A549 (cell line): ENCODE results near the gene PCDHA6. TPM values are rescaled to one million over a fixed set of nuclear protein-coding genes. Genes with fewer than 3 reads are reported as not detected.

Experiments used
- ATAC-seq, 2 experiments: fragments of 200-7000 bp in 1 of 2; fragments of >200 bp in 1 of 2; cut with Nextera tagmentation in 1 of 2; cut with Tn5 transposase in 1 of 2; 3 replicates each; pipeline versions ENCODE4 v1.8.0 to v1.9.1; 2018 to 2020; ENCODE audit warnings: mild to moderate bottlenecking in 1 of 2, moderate library complexity in 1 of 2
- CTCF ChIA-PET: fragments of 300-600 bp; sonication (Branson Sonifier 250); formaldehyde crosslinking; extraction: SDS; loops from one replicate; lab custom pipeline; 2021; ENCODE audit warnings: antibody characterized with exemption, inconsistent platforms; lab: Yijun Ruan, JAX
- POLR2A ChIA-PET: fragments of 350-600 bp; formaldehyde crosslinking; extraction: SDS; loops from one replicate; lab custom pipeline; 2021; ENCODE audit warnings: antibody characterized with exemption, inconsistent platforms; lab: Yijun Ruan, JAX
- DNase-seq, 2 experiments: peaks; one replicate each; pipeline versions ENCODE4 v3.0.0 to v3.0.0-alpha.2; 2011 to 2016; ENCODE audit warnings: low read depth in 1 of 2, low spot score in 1 of 2
- FAIRE-seq: peaks from 2 replicates; lab custom pipeline; 2011; peaks lifted over from hg19 to GRCh38; lab: Jason Lieb, UNC
- H3K27ac ChIP-seq, 2 experiments: fragments of >200 bp; sonication (Bioruptor Twin); formaldehyde crosslinking; 3 replicates each; pipeline ENCODE4 v1.5.1; 2016 to 2017
- H3K4me1 ChIP-seq: fragments of >200 bp; sonication (Bioruptor Twin); formaldehyde crosslinking; 3 replicates; pipeline ENCODE4 v1.6.1; 2016
- H3K4me2 ChIP-seq: fragments of >200 bp; sonication (Bioruptor Twin); formaldehyde crosslinking; 3 replicates; pipeline ENCODE4 v1.6.1; 2016
- H3K4me3 ChIP-seq: fragments of >200 bp; sonication (Bioruptor Twin); formaldehyde crosslinking; 3 replicates; pipeline ENCODE4 v1.5.1; 2016
- H3K9me3 ChIP-seq: fragments of >200 bp; sonication (Bioruptor Twin); formaldehyde crosslinking; 3 replicates; pipeline ENCODE4 v1.6.1; 2016
- CBX8 ChIP-seq: fragments of 200-600 bp; sonication (generic); IDR thresholded peaks from 2 replicates; pipeline ENCODE4 v1.6.1; 2016
- CHD4 ChIP-seq: fragments of 200-600 bp; sonication (generic); IDR thresholded peaks from 2 replicates; pipeline ENCODE4 v1.6.1; 2016; ENCODE audit warnings: antibody characterized with exemption, mild to moderate bottlenecking, borderline replicate concordance
- EHMT2 ChIP-seq: fragments of 200-600 bp; sonication (generic); IDR thresholded peaks from 2 replicates; pipeline ENCODE4 v1.6.1; 2016; ENCODE audit warnings: antibody characterized with exemption, low read depth, mild to moderate bottlenecking, moderate library complexity
- EP300 ChIP-seq, 2 experiments: fragments of >200 bp; sonication (Bioruptor Twin); formaldehyde crosslinking; IDR thresholded peaks; 2 replicates in 1 of 2; 3 replicates in 1 of 2; pipeline ENCODE4 v1.6.1; 2016 to 2017
- FOSL2 ChIP-seq, 2 experiments: fragments of 450-650 bp in 1 of 2; fragments of >200 bp in 1 of 2; sonication (Bioruptor Twin) in 1 of 2; formaldehyde crosslinking; IDR thresholded peaks; 2 replicates each; pipeline versions ENCODE4 v1.5.0 to v1.6.1; 2016 to 2020; ENCODE audit warnings: mild to moderate bottlenecking in 1 of 2, moderate library complexity in 1 of 2
- FOXS1 ChIP-seq: fragments of 250-450 bp; sonication (Bioruptor Pico); IDR thresholded peaks from 2 replicates; pipeline ENCODE4 v1.5.0; 2020; ENCODE audit warnings: mild to moderate bottlenecking, moderate library complexity
- HEYL ChIP-seq: fragments of 250-450 bp; sonication (Bioruptor Pico); IDR thresholded peaks from 2 replicates; pipeline ENCODE4 v1.8.0; 2021; ENCODE audit warnings: mild to moderate bottlenecking, moderate library complexity
- HOXB13 ChIP-seq: fragments of 250-450 bp; sonication (Bioruptor Pico); IDR thresholded peaks from 2 replicates; pipeline ENCODE4 v1.5.0; 2020; ENCODE audit warnings: low read depth, mild to moderate bottlenecking, moderate library complexity
- JUN ChIP-seq, 2 experiments: fragments of >200 bp; sonication (Bioruptor Twin); formaldehyde crosslinking; IDR thresholded peaks; 2 replicates in 1 of 2; 3 replicates in 1 of 2; pipeline ENCODE4 v1.6.1; 2016 to 2017
- JUNB ChIP-seq: fragments of >200 bp; sonication (Bioruptor Twin); formaldehyde crosslinking; IDR thresholded peaks from 2 replicates; pipeline ENCODE4 v1.6.1; 2016
- KDM1A ChIP-seq: fragments of 200-600 bp; sonication (generic); IDR thresholded peaks from 2 replicates; pipeline ENCODE4 v1.6.1; 2016; ENCODE audit warnings: low read depth, mild to moderate bottlenecking
- KDM5A ChIP-seq: fragments of 200-600 bp; sonication (generic); IDR thresholded peaks from 2 replicates; pipeline ENCODE4 v1.6.1; 2016; ENCODE audit warnings: antibody characterized with exemption, mild to moderate bottlenecking
- MAFK ChIP-seq: fragments of 450-650 bp; IDR thresholded peaks from 2 replicates; pipeline ENCODE4 v1.6.1; 2014; ENCODE audit not compliant: partially characterized antibody
- MAZ ChIP-seq: fragments of 150-350 bp; IDR thresholded peaks from 2 replicates; pipeline ENCODE4 v1.6.1; 2014; ENCODE audit warnings: antibody characterized with exemption, low read depth, low read length, borderline replicate concordance
- NFE2L2 ChIP-seq: fragments of 150-350 bp; conservative IDR thresholded peaks from 2 replicates; pipeline ENCODE4 v1.6.1; 2014; ENCODE audit warnings: low read length
- NPAS2 ChIP-seq: fragments of 250-450 bp; sonication (Bioruptor Pico); IDR thresholded peaks from 2 replicates; pipeline ENCODE4 v1.8.0; 2022; ENCODE audit warnings: mild to moderate bottlenecking, moderate library complexity, borderline replicate concordance
- PHF8 ChIP-seq: fragments of 200-600 bp; sonication (generic); IDR thresholded peaks from 2 replicates; pipeline ENCODE4 v1.6.1; 2016; ENCODE audit warnings: low read depth, mild to moderate bottlenecking, antibody characterized with exemption, moderate library complexity, borderline replicate concordance
- POLR2A ChIP-seq: IDR thresholded peaks from 2 replicates; pipeline ENCODE4 v1.6.1; 2012; ENCODE audit warnings: mild to moderate bottlenecking, low read length
- POLR2AphosphoS2 ChIP-seq: conservative IDR thresholded peaks from 2 replicates; pipeline ENCODE4 v1.6.1; 2012; ENCODE audit warnings: low read length, improper control_type of control experiment, inconsistent platforms
- RAD21 ChIP-seq, 2 experiments: fragments of >200 bp in 1 of 2; sonication (Bioruptor Twin) in 1 of 2; formaldehyde crosslinking in 1 of 2; IDR thresholded peaks in 1 of 2; conservative IDR thresholded peaks in 1 of 2; 2 replicates in 1 of 2; 3 replicates in 1 of 2; pipeline ENCODE4 v1.6.1; 2012 to 2018; ENCODE audit warnings: inconsistent platforms in 1 of 2
- RARB ChIP-seq: fragments of 250-450 bp; sonication (Bioruptor Pico); IDR thresholded peaks from 2 replicates; pipeline ENCODE4 v1.8.0; 2021; ENCODE audit warnings: mild to moderate bottlenecking, moderate library complexity
- RCOR1 ChIP-seq: fragments of 150-350 bp; IDR thresholded peaks from 2 replicates; pipeline ENCODE4 v1.6.1; 2014; ENCODE audit warnings: antibody characterized with exemption, low read length, low read depth
- RFX5 ChIP-seq: fragments of 450-650 bp; IDR thresholded peaks from 2 replicates; pipeline ENCODE4 v1.7.1; 2014; ENCODE audit warnings: antibody characterized with exemption, mild to moderate bottlenecking, moderate library complexity
- SREBF2 ChIP-seq: fragments of 450-650 bp; IDR thresholded peaks from 2 replicates; pipeline ENCODE4 v1.6.1; 2014; ENCODE audit warnings: mild to moderate bottlenecking, moderate library complexity
- TFCP2L1 ChIP-seq: fragments of 250-450 bp; sonication (Bioruptor Pico); IDR thresholded peaks from 2 replicates; pipeline ENCODE4 v1.5.0; 2021; ENCODE audit warnings: mild to moderate bottlenecking
- TP53 ChIP-seq: fragments of 250-450 bp; sonication (Bioruptor Pico); IDR thresholded peaks from 2 replicates; pipeline ENCODE4 v1.5.0; 2021; ENCODE audit warnings: mild to moderate bottlenecking, moderate library complexity
- ZC3H11A ChIP-seq: fragments of 450-650 bp; IDR thresholded peaks from 2 replicates; pipeline ENCODE4 v1.6.1; 2014; ENCODE audit warnings: antibody characterized with exemption, mild to moderate bottlenecking
- ZFP36 ChIP-seq: fragments of 450-650 bp; IDR thresholded peaks from 2 replicates; pipeline ENCODE4 v1.6.1; 2014; ENCODE audit warnings: borderline replicate concordance; ENCODE audit not compliant: partially characterized antibody
- WGBS: methylation state at CpG from one replicate; pipeline ENCODE4 v1.1.6; 2017; ENCODE audit errors: missing lambda C conversion rate; 5-methylcytosine and 5-hydroxymethylcytosine counted together
- polyA plus RNA-seq, 4 experiments: library from polyadenylated mRNA; depleted of rRNA in 3 of 4; stranded (reverse); fragments of >200 nt; fragmentation: RNase III in 1 of 4; extraction: RNeasy Plus Mini Kit Qiagen cat#74134 plus additional on column Dnase treatment in 1 of 4; gene quantifications; 2 replicates in 3 of 4; 3 replicates in 1 of 4; pipeline ENCODE4 v1.2.3, GENCODE V29; 2011 to 2017
- TF ChIP-seq, protein P1 (sequence below): IDR thresholded peaks from 2 replicates; pipeline ENCODE4 v1.6.1; 2012
- TF ChIP-seq, protein P2 (sequence below): fragments of >200 bp; sonication (Bioruptor Twin); formaldehyde crosslinking; IDR thresholded peaks from 3 replicates; pipeline ENCODE4 v1.5.1; 2016
- TF ChIP-seq, protein P3 (sequence below): fragments of 250-450 bp; sonication (Bioruptor Pico); IDR thresholded peaks from 2 replicates; pipeline ENCODE4 v1.5.0; 2020; ENCODE audit warnings: low read depth, mild to moderate bottlenecking, moderate library complexity
- TF ChIP-seq, protein P4 (sequence below): fragments of 450-650 bp; IDR thresholded peaks from 2 replicates; pipeline ENCODE4 v1.6.1; 2014; ENCODE audit warnings: antibody characterized with exemption
- TF ChIP-seq, protein P5 (sequence below): fragments of 200-600 bp; sonication (generic); IDR thresholded peaks from 2 replicates; pipeline ENCODE4 v1.6.1; 2016; ENCODE audit warnings: antibody characterized with exemption, mild to moderate bottlenecking, moderate library complexity
- TF ChIP-seq, protein P6 (sequence below): fragments of >200 bp; sonication (Bioruptor Twin); formaldehyde crosslinking; IDR thresholded peaks from 2 replicates; pipeline ENCODE4 v1.6.1; 2016

PCDHA6 gene
- polyA plus RNA-seq, 2 of the 4 experiments (the other 2 are of a cell fraction), result 0.04 to 0.16 TPM

DNA sequence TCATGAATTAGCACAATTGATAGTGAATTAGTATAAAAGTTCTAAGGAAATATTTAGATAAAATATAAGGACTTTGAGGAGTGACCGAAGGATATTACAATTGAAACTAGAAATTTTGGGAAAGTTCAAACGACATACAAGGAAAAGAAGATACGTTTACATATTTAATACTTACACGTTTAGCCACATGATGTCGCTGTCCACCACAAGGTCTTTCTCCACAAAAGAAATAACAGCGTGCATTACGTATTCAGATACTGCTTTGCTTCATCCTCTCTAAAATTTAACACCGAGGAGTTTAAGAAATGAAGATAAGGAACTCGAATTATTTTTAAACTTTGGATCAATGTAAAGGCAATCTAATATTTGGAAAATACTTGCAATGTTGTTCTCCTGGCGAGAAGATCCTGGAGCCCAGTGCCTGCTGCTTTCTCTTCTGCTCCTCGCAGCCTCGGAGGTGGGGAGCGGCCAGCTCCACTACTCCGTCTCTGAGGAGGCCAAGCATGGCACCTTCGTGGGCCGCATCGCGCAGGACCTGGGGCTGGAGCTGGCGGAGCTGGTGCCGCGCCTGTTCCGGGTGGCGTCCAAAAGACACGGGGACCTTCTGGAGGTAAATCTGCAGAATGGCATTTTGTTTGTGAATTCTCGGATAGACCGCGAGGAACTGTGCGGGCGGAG lies 26.8 kb upstream of the PCDHA6 start, which contains the start of gene PCDHA3:
TSS of gene PCDHA3 (plus strand) at position 242 of the 678 bp plus-strand sequence.
- no peaks in the 10 kb centered on the region for H3K4me1 ChIP-seq
- FAIRE-seq (peak; percentile 68), ATAC-seq (peak; percentile 80 to 89; a peak in 5 of 6 replicates), DNase-seq (peak; percentile 22 to 74)
- peaks cover 32% of the 10 kb centered on the region for H3K9me3 ChIP-seq
- peak within 1 kb of the TSS; percentile 66 for H3K4me2 ChIP-seq
- H3K4me3 ChIP-seq, result peak within 1 kb of the TSS; percentile 49
- H3K27ac ChIP-seq, result peak within 1 kb of the TSS; percentile 29 to 74; a peak in 5 of 6 replicates
- POLR2A ChIA-PET, result no interaction called here
- 29% methylated on average over 27 of the region's 29 CpGs for WGBS
- CTCF ChIA-PET, result interaction anchor here (0.6 to 3.1 kb wide), 10 partner anchors 14 to 268 kb away, joined by 3 to 16 read pairs (median 4); partner anchors contain the start of genes PCDHA12 and PCDHA5
- TF ChIP-seq EHMT2, result no peak
- TF ChIP-seq FOSL2 (IDR thresholded peaks at IDR 0.05), result no peak
- no peak for TF ChIP-seq FOSL2 (CRISPR knock-in tag; IDR thresholded peaks at IDR 0.05)
- no peak for TF ChIP-seq POLR2AphosphoS2
- TF ChIP-seq, protein P1, sequence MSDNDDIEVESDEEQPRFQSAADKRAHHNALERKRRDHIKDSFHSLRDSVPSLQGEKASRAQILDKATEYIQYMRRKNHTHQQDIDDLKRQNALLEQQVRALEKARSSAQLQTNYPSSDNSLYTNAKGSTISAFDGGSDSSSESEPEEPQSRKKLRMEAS, result peak; percentile 47; the same call in 1 of the 2 replicates
- no peak for TF ChIP-seq RCOR1
- no peak for TF ChIP-seq CHD4
- no peak for TF ChIP-seq MAZ
- no peak for TF ChIP-seq NPAS2 (CRISPR knock-in tag)
- TF ChIP-seq RARB (CRISPR knock-in tag), result no peak
- TF ChIP-seq TFCP2L1 (CRISPR knock-in tag), result no peak
- TF ChIP-seq RFX5, result no peak
- no peak for TF ChIP-seq TP53 (CRISPR knock-in tag)
- TF ChIP-seq CBX8, result no peak
- TF ChIP-seq SREBF2, result no peak
- TF ChIP-seq FOXS1 (CRISPR knock-in tag), result no peak
- no peak for TF ChIP-seq HEYL (CRISPR knock-in tag)
- no peak for TF ChIP-seq JUNB
- TF ChIP-seq ZFP36, result no peak
- TF ChIP-seq, protein P2, sequence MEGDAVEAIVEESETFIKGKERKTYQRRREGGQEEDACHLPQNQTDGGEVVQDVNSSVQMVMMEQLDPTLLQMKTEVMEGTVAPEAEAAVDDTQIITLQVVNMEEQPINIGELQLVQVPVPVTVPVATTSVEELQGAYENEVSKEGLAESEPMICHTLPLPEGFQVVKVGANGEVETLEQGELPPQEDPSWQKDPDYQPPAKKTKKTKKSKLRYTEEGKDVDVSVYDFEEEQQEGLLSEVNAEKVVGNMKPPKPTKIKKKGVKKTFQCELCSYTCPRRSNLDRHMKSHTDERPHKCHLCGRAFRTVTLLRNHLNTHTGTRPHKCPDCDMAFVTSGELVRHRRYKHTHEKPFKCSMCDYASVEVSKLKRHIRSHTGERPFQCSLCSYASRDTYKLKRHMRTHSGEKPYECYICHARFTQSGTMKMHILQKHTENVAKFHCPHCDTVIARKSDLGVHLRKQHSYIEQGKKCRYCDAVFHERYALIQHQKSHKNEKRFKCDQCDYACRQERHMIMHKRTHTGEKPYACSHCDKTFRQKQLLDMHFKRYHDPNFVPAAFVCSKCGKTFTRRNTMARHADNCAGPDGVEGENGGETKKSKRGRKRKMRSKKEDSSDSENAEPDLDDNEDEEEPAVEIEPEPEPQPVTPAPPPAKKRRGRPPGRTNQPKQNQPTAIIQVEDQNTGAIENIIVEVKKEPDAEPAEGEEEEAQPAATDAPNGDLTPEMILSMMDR, result peak; percentile 61
- TF ChIP-seq KDM5A, result no peak
- no peak for TF ChIP-seq ZC3H11A
- TF ChIP-seq JUN (IDR thresholded peaks at IDR 0.05), result no peak
- TF ChIP-seq, protein P3, sequence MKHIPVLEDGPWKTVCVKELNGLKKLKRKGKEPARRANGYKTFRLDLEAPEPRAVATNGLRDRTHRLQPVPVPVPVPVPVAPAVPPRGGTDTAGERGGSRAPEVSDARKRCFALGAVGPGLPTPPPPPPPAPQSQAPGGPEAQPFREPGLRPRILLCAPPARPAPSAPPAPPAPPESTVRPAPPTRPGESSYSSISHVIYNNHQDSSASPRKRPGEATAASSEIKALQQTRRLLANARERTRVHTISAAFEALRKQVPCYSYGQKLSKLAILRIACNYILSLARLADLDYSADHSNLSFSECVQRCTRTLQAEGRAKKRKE (CRISPR knock-in tag), result no peak
- no peak for TF ChIP-seq NFE2L2
- TF ChIP-seq, protein P4, sequence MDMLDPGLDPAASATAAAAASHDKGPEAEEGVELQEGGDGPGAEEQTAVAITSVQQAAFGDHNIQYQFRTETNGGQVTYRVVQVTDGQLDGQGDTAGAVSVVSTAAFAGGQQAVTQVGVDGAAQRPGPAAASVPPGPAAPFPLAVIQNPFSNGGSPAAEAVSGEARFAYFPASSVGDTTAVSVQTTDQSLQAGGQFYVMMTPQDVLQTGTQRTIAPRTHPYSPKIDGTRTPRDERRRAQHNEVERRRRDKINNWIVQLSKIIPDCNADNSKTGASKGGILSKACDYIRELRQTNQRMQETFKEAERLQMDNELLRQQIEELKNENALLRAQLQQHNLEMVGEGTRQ, result no peak
- TF ChIP-seq HOXB13 (CRISPR knock-in tag), result no peak
- TF ChIP-seq, protein P5, sequence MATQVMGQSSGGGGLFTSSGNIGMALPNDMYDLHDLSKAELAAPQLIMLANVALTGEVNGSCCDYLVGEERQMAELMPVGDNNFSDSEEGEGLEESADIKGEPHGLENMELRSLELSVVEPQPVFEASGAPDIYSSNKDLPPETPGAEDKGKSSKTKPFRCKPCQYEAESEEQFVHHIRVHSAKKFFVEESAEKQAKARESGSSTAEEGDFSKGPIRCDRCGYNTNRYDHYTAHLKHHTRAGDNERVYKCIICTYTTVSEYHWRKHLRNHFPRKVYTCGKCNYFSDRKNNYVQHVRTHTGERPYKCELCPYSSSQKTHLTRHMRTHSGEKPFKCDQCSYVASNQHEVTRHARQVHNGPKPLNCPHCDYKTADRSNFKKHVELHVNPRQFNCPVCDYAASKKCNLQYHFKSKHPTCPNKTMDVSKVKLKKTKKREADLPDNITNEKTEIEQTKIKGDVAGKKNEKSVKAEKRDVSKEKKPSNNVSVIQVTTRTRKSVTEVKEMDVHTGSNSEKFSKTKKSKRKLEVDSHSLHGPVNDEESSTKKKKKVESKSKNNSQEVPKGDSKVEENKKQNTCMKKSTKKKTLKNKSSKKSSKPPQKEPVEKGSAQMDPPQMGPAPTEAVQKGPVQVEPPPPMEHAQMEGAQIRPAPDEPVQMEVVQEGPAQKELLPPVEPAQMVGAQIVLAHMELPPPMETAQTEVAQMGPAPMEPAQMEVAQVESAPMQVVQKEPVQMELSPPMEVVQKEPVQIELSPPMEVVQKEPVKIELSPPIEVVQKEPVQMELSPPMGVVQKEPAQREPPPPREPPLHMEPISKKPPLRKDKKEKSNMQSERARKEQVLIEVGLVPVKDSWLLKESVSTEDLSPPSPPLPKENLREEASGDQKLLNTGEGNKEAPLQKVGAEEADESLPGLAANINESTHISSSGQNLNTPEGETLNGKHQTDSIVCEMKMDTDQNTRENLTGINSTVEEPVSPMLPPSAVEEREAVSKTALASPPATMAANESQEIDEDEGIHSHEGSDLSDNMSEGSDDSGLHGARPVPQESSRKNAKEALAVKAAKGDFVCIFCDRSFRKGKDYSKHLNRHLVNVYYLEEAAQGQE, result no peak
- TF ChIP-seq PHF8, result no peak; the same call in 1 of the 2 replicates
- no peak for TF ChIP-seq EP300 (IDR thresholded peaks at IDR 0.05)
- TF ChIP-seq POLR2A, result no peak
- TF ChIP-seq, protein P6, sequence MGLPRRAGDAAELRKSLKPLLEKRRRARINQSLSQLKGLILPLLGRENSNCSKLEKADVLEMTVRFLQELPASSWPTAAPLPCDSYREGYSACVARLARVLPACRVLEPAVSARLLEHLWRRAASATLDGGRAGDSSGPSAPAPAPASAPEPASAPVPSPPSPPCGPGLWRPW, result no peak
- TF ChIP-seq MAFK, result peak; percentile 40
- TF ChIP-seq KDM1A, result no peak
- peak; percentile 29 to 32; a peak in 3 of 5 replicates for TF ChIP-seq RAD21 (conservative IDR thresholded peaks at IDR 0.05 in 1 of 2, IDR thresholded peaks at IDR 0.05 in 1 of 2)
